NB4 (cell line): ENCODE measurements around the gene SLC24A4.

Experiments
- CTCF ChIP-seq: IDR thresholded peaks from one replicate; pipeline ENCODE4 v1.5.1; 2012; ENCODE audit warnings: low read depth, low read length
- POLR2A ChIP-seq: IDR thresholded peaks from 2 replicates; pipeline ENCODE4 v1.6.1; 2011; ENCODE audit warnings: mild to moderate bottlenecking; ENCODE audit not compliant: insufficient read length; ENCODE audit errors: extremely low read depth

- TF ChIP-seq CTCF: no peak
- no peak for TF ChIP-seq POLR2A
Measured at GRCh38 chr14:92516344-92516965, 193.5 kb downstream of the SLC24A4 start.
